HepG2 (cell line): ENCODE measurements around the gene MOXD1. TPM values are rescaled to one million over a fixed set of nuclear protein-coding genes. Genes with fewer than 3 reads are reported as not detected.

Experiments
- ATAC-seq: fragments of 200-7000 bp; cut with Tn5 transposase; 3 replicates; pipeline ENCODE4 v1.9.1; 2020; ENCODE audit warnings: mild to moderate bottlenecking, moderate library complexity
- BruUV-seq: library from RNA; stranded (reverse); fragments of 400-500 nt; replicated peaks from 2 replicates; lab custom pipeline; 2021; lab: Mats Ljungman, UMichigan
- CTCF ChIA-PET: fragments of 300-600 bp; formaldehyde crosslinking; extraction: SDS; loops from one replicate; lab custom pipeline; 2021; ENCODE audit warnings: low total read pairs, inconsistent platforms, low intra/inter-chr PET ratio; lab: Yijun Ruan, JAX
- POLR2A ChIA-PET: fragments of 350-600 bp; sonication (Branson Sonifier 250); formaldehyde crosslinking; loops from one replicate; lab custom pipeline; 2020; ENCODE audit warnings: antibody characterized with exemption, inconsistent platforms; lab: Yijun Ruan, JAX
- DNase-seq: peaks from one replicate; pipeline ENCODE4 v3.0.0-alpha.2; 2015; ENCODE audit warnings: low spot score
- FAIRE-seq: peaks from 3 replicates; lab custom pipeline; 2011; peaks lifted over from hg19 to GRCh38; lab: Jason Lieb, UNC
- H2AFZ ChIP-seq: one replicate; pipeline ENCODE4 v1.6.1; 2011; ENCODE audit warnings: low read length, inconsistent platforms
- H3K27ac ChIP-seq: fragments of 300-600 bp; 3 replicates; pipeline ENCODE4 v1.8.0; 2011; ENCODE audit warnings: mixed run types, mild to moderate bottlenecking, mixed read lengths, low read length, inconsistent platforms; ENCODE audit not compliant: insufficient read depth; ENCODE audit errors: extremely low read length
- H3K27me3 ChIP-seq, 2 experiments: fragments of 200-600 bp in 1 of 2; 2 replicates in 1 of 2; 3 replicates in 1 of 2; pipeline versions ENCODE4 v1.6.0 to v1.8.0; 2011; ENCODE audit warnings: low read length in 2 of 2, mild to moderate bottlenecking in 2 of 2, moderate library complexity in 2 of 2, inconsistent platforms in 1 of 2; ENCODE audit not compliant: insufficient read depth in 2 of 2, control insufficient read depth in 1 of 2
- H3K36me3 ChIP-seq, 2 experiments: fragments of 200-600 bp in 1 of 2; replicated peaks in 1 of 2; 2 replicates in 1 of 2; 3 replicates in 1 of 2; pipeline versions ENCODE4 v1.5.1 to v1.8.0; 2011; ENCODE audit warnings: low read length in 2 of 2, inconsistent platforms in 1 of 2; ENCODE audit not compliant: insufficient read depth in 2 of 2, control insufficient read depth in 1 of 2
- H3K4me1 ChIP-seq: 2 replicates; pipeline ENCODE4 v1.5.1; 2012; ENCODE audit warnings: low read length, inconsistent platforms; ENCODE audit not compliant: insufficient read depth
- H3K4me2 ChIP-seq: 2 replicates; pipeline ENCODE4 v1.6.0; 2011; ENCODE audit warnings: low read depth, low read length, inconsistent platforms
- H3K4me3 ChIP-seq, 3 experiments: fragments of 200-600 bp in 1 of 3; sonication (generic), shearing (Covaris generic) in 1 of 3; replicated peaks in 1 of 3; 2 replicates each; pipeline ENCODE4 v1.5.1; 2011 to 2016; ENCODE audit warnings: low read length in 3 of 3, inconsistent platforms in 2 of 3, low read depth in 2 of 3, mild to moderate bottlenecking in 2 of 3, control low read depth in 1 of 3, mixed read lengths in 1 of 3; ENCODE audit not compliant: insufficient read depth in 1 of 3
- H3K79me2 ChIP-seq: one replicate; pipeline ENCODE4 v1.6.1; 2011; ENCODE audit warnings: low read length, inconsistent platforms; ENCODE audit not compliant: insufficient read depth
- H3K9ac ChIP-seq: 2 replicates; pipeline ENCODE4 v1.6.0; 2011; ENCODE audit warnings: mild to moderate bottlenecking, low read depth, low read length, inconsistent platforms; ENCODE audit not compliant: insufficient read depth
- H3K9me3 ChIP-seq: 2 replicates; pipeline ENCODE4 v1.5.1; 2012; ENCODE audit warnings: mild to moderate bottlenecking, low read length
- H4K20me1 ChIP-seq: 2 replicates; pipeline ENCODE4 v1.6.0; 2011; ENCODE audit warnings: inconsistent platforms, mild to moderate bottlenecking, low read length, moderate library complexity; ENCODE audit not compliant: insufficient read depth
- BRCA1 ChIP-seq: sonication (generic); formaldehyde crosslinking; IDR thresholded peaks from 2 replicates; pipeline ENCODE4 v1.4.0; 2020; ENCODE audit warnings: missing genetic modification reagents
- CBX5 ChIP-seq: sonication (generic); formaldehyde crosslinking; IDR thresholded peaks from 2 replicates; pipeline ENCODE4 v1.4.0; 2020; ENCODE audit warnings: missing genetic modification reagents, borderline replicate concordance
- CC2D1A ChIP-seq: sonication (generic); formaldehyde crosslinking; IDR thresholded peaks from 2 replicates; pipeline ENCODE4 v1.8.1; 2023; ENCODE audit warnings: mild to moderate bottlenecking, missing genetic modification reagents
- EHMT2 ChIP-seq: fragments of 200-600 bp; sonication (generic); IDR thresholded peaks from 2 replicates; pipeline ENCODE4 v1.7.0; 2017; ENCODE audit warnings: antibody characterized with exemption, low read depth, low read length, borderline replicate concordance
- GPBP1L1 ChIP-seq: sonication (generic); formaldehyde crosslinking; IDR thresholded peaks from 2 replicates; pipeline ENCODE4 v1.5.0; 2020; ENCODE audit warnings: mild to moderate bottlenecking, missing genetic modification reagents
- HNRNPL ChIP-seq: fragments of 200-400 bp; formaldehyde crosslinking; IDR thresholded peaks from 2 replicates; pipeline ENCODE4 v1.6.1; 2017; ENCODE audit warnings: mild to moderate bottlenecking, low read depth, low read length
- PAX8 ChIP-seq: sonication (generic); formaldehyde crosslinking; IDR thresholded peaks from 2 replicates; pipeline ENCODE4 v1.8.0; 2022; ENCODE audit warnings: mild to moderate bottlenecking, missing genetic modification reagents, borderline replicate concordance
- RBFOX2 ChIP-seq: fragments of 200-400 bp; formaldehyde crosslinking; IDR thresholded peaks from 2 replicates; pipeline ENCODE4 v1.6.1; 2017; ENCODE audit warnings: low read depth, mild to moderate bottlenecking, low read length
- SMAD3 ChIP-seq: sonication (generic); formaldehyde crosslinking; IDR thresholded peaks from 2 replicates; pipeline ENCODE4 v1.4.0; 2020; ENCODE audit warnings: missing genetic modification reagents
- STAT5B ChIP-seq: sonication (generic); formaldehyde crosslinking; IDR thresholded peaks from 2 replicates; pipeline ENCODE4 v1.4.0; 2020; ENCODE audit warnings: missing genetic modification reagents
- TFDP1 ChIP-seq: IDR thresholded peaks from 2 replicates; pipeline ENCODE4 v1.6.1; 2016; ENCODE audit warnings: missing compliant biosample characterization, missing genetic modification reagents, borderline replicate concordance
- ZKSCAN8 ChIP-seq: IDR thresholded peaks from 2 replicates; pipeline ENCODE4 v1.6.1; 2016; ENCODE audit warnings: borderline replicate concordance, missing genetic modification reagents, missing compliant biosample characterization
- ZNF205 ChIP-seq: IDR thresholded peaks from 2 replicates; pipeline ENCODE4 v1.6.1; 2018; ENCODE audit warnings: missing biosample characterization, missing genetic modification reagents
- ZNF225 ChIP-seq: sonication (generic); formaldehyde crosslinking; IDR thresholded peaks from 2 replicates; pipeline ENCODE4 v1.4.0; 2020; ENCODE audit warnings: mild to moderate bottlenecking, missing genetic modification reagents
- ZNF317 ChIP-seq: sonication (generic); formaldehyde crosslinking; IDR thresholded peaks from 2 replicates; pipeline ENCODE4 v1.5.0; 2020; ENCODE audit warnings: mild to moderate bottlenecking, missing genetic modification reagents
- ZNF740 ChIP-seq: sonication (generic); formaldehyde crosslinking; IDR thresholded peaks from 2 replicates; pipeline ENCODE4 v1.4.0; 2020; ENCODE audit warnings: missing genetic modification reagents
- WGBS: methylation state at CpG from one replicate; pipeline ENCODE4 v1.1.6; 2017; ENCODE audit warnings: low lambda C conversion rate; 5-methylcytosine and 5-hydroxymethylcytosine counted together
- in situ Hi-C: cut with HindIII; loops from 2 replicates; pipeline ENCODE4 v1.10.0; 2017; ENCODE audit warnings: low pct_unique_long_range_greater_than_20kb; ENCODE audit not compliant: extremely low pct_ligation_motif_present
- intact Hi-C: fragments of 100-400 bp; cut with micrococcal nuclease; formaldehyde crosslinking; loops from one replicate; pipeline ENCODE4 v1.10.0; 2022; ENCODE audit not compliant: unreplicated experiment
- polyA plus RNA-seq, 8 experiments: library from polyadenylated mRNA; depleted of rRNA in 3 of 8; stranded (reverse) in 7 of 8; unstranded in 1 of 8; fragments of >200 nt; fragmentation: Illumina TruSeq in 4 of 8; extraction: Trizol in 4 of 8; gene quantifications; 2 replicates each; pipeline versions ENCODE4 v1.2.1 to v1.2.3, GENCODE V29; 2011 to 2016; ENCODE audit warnings: low read depth in 4 of 8, missing spikeins in 1 of 8, mixed read lengths in 1 of 8; ENCODE audit not compliant: insufficient read depth in 1 of 8
- total RNA-seq, 5 experiments: library from RNA; depleted of rRNA; stranded (reverse); fragments of >200 nt; fragmentation: Illumina TruSeq; extraction: Trizol; gene quantifications; 2 replicates each; pipeline ENCODE4 v1.2.3, GENCODE V29; 2016; ENCODE audit warnings: low read depth in 1 of 5

MOXD1 gene
- total and polyA plus RNA-seq, 2 of the 13 experiments (the other 11 are each of a cell fraction or from before 2014, with no cell fraction given), result 0.03 TPM; not detected in 1

- ChIA-PET CTCF (no interaction called here), POLR2A (no interaction called here)
- 20% methylated on average over 3 of the region's 3 CpGs for WGBS
- Histone ChIP-seq H3K9ac (no peak overlapping the region), H3K4me1 (no peaks in the 10 kb centered on the region), H3K9me3 (no peaks in the 10 kb centered on the region), H3K27ac (no peak overlapping the region), H3K27me3 (no peaks in the 10 kb centered on the region)
- FAIRE-seq, result no peak
- no peak for ATAC-seq
- TF ChIP-seq STAT5B (CRISPR knock-in tag) (no peak), HNRNPL (no peak), ZNF317 (CRISPR knock-in tag) (no peak), TFDP1 (CRISPR knock-in tag) (no peak), SMAD3 (no peak), RBFOX2 (no peak), CBX5 (CRISPR knock-in tag) (no peak), ZNF205 (CRISPR knock-in tag) (no peak), ZNF740 (CRISPR knock-in tag) (no peak), CC2D1A (CRISPR knock-in tag) (no peak), PAX8 (CRISPR knock-in tag) (no peak), BRCA1 (CRISPR knock-in tag) (no peak), GPBP1L1 (CRISPR knock-in tag) (no peak), ZNF225 (CRISPR knock-in tag) (no peak), EHMT2 (no peak), ZKSCAN8 (CRISPR knock-in tag) (no peak)
- TF ChIP-seq, all 625 proteins: peak for 0
- no TSS peak for BruUV-seq
- H2AFZ ChIP-seq, result no peak overlapping the region
- no peaks in the 10 kb centered on the region for H3K36me3 ChIP-seq
- DNase-seq, result no peak
- intact Hi-C loops (no loop called here), in situ Hi-C loops (no loop called here)
- no peaks in the 10 kb centered on the region for H3K79me2 ChIP-seq
- H3K4me2 ChIP-seq, result no peak overlapping the region
- H3K4me3 ChIP-seq, result no peak overlapping the region
- H4K20me1 ChIP-seq, result no peaks in the 10 kb centered on the region
These were observed 18.6 kb downstream of the MOXD1 start for GRCh38 chr6:132382630-132383175.
